Heart left ventricle (tissue), 16 donors: Measurements from ENCODE around the gene AFTPH. TPM values are rescaled to one million over a fixed set of nuclear protein-coding genes. Genes with fewer than 3 reads are reported as not detected.

ENCODE experiments used
- ATAC-seq, 4 donors: fragments of 200-7000 bp; cut with Tn5 transposase; one replicate each; pipeline ENCODE4 v1.9.1; 2020 to 2022; ENCODE audit warnings: moderate library complexity in 4 of 4, mild to moderate bottlenecking in 3 of 4, moderate number of reproducible peaks in 1 of 4
- DNase-seq, 5 donors: peaks; one replicate each; pipeline ENCODE4 v3.0.0-alpha.2; 2020
- H3K27ac ChIP-seq, 12 donors: fragments of 200-600 bp; sonication (generic) in 4 of 12; one replicate each; pipeline versions ENCODE4 v1.5.0 to v1.8.0; 2016 to 2022; ENCODE audit warnings: mild to moderate bottlenecking in 2 of 12
- H3K27me3 ChIP-seq, 9 donors: fragments of 200-600 bp; sonication (generic) in 2 of 9; one replicate each; pipeline versions ENCODE4 v1.5.1 to v1.8.0; 2016 to 2022; ENCODE audit warnings: mild to moderate bottlenecking in 3 of 9
- H3K36me3 ChIP-seq, 9 donors: fragments of 200-600 bp; sonication (generic) in 2 of 9; one replicate each; pipeline versions ENCODE4 v1.5.0 to v1.8.0; 2018 to 2022; ENCODE audit warnings: mild to moderate bottlenecking in 2 of 9
- H3K4me1 ChIP-seq, 12 donors: fragments of 200-600 bp; sonication (generic) in 4 of 12; one replicate each; pipeline versions ENCODE4 v1.5.0 to v1.8.0; 2016 to 2022; ENCODE audit warnings: mild to moderate bottlenecking in 3 of 12
- H3K4me3 ChIP-seq, 12 donors: fragments of 200-600 bp; sonication (generic) in 4 of 12; one replicate each; pipeline versions ENCODE4 v1.5.0 to v1.8.0; 2017 to 2022; ENCODE audit warnings: mild to moderate bottlenecking in 9 of 12, moderate library complexity in 4 of 12
- H3K9me3 ChIP-seq, 12 donors: fragments of 200-600 bp; sonication (generic) in 4 of 12; one replicate each; pipeline versions ENCODE4 v1.5.0 to v1.8.0; 2016 to 2022; ENCODE audit warnings: mild to moderate bottlenecking in 1 of 12
- POLR2A ChIP-seq, 2 donors: fragments of 450-650 bp; IDR thresholded peaks; one replicate each; pipeline ENCODE4 v1.6.1; 2017; ENCODE audit warnings: antibody characterized with exemption in 2 of 2, mild to moderate bottlenecking in 2 of 2, moderate library complexity in 2 of 2
- WGBS, 4 donors: extraction: QIAGEN DNeasy Blood & Tissue Kit in 2 of 4; methylation state at CpG; one replicate each; pipeline versions ENCODE4 v1.1.5 to v1.1.7; 2013 to 2018; 5-methylcytosine and 5-hydroxymethylcytosine counted together
- intact Hi-C, 10 donors: fragments of 100-400 bp; cut with DNase I; formaldehyde crosslinking; loops; one replicate each; pipeline versions ENCODE4 v1.11.1 to v1.14.2; 2022
- polyA plus RNA-seq, 2 donors: library from polyadenylated mRNA; stranded (reverse); fragments of 200-250 nt; gene quantifications; one replicate each; pipeline ENCODE4 v1.2.3, GENCODE V29; 2013
- total RNA-seq, 9 donors: library from RNA; depleted of rRNA in 2 of 9; stranded (reverse); fragments of >200 nt in 2 of 9; fragmentation: NEBNext Ultra II Directional in 3 of 9; extraction: Animal tissue kit (Norgen Biotek cat#: 25700) in 3 of 9; gene quantifications; one replicate each; pipeline versions ENCODE4 v1.1.0 to v1.2.4, GENCODE V29; 2016 to 2023
- TF ChIP-seq, protein P1 (sequence below), 12 donors: fragments of 200-600 bp; sonication (generic) in 4 of 12; IDR thresholded peaks; one replicate each; pipeline versions ENCODE4 v1.5.0 to v1.8.0; 2018 to 2022; ENCODE audit warnings: antibody characterized with exemption in 12 of 12, mild to moderate bottlenecking in 5 of 12
- donor health status: ischemic (EF 13 %, LVEDD 7.1; RV severe dilation, severe dysfunction).
- donor health status: healthy with polysubstance abuse.
- donor health status: DM: no; HTN: yes; CAD: no.
- donor health status: DM: no; HTN: no; CAD: no.
- donor health status: ischemic (EF 25% LVEDD 6.9; RV normal size, moderate dysfunction).
- donor health status: ischemic (EF 25% LVEDD 5.7; RV mildly dilated, moderate dysfunction).
- donor health status: healthy.
- donor health status: DM: yes; HTN: yes; CAD: no.
- donor health status: ischemic (EF 35%, LVEDD 5.7; RV mildly dilated, moderate dysfunction).
- donor health status: nonischemic (EF 11% LVEDD 7.7; RV severe dilation, severe dysfunction).
- donor health status: DM: yes; HTN: yes; CAD: no.
- donor health status: PGD.
- donor health status: ischemic (EF 29% LVEDD 5.4; RV normal size, mild dysfunction).
- donor health status: nonischemic (EF 23%, LVEDD 6.1; RV moderate dilation, normal function).

AFTPH gene
- total and polyA plus RNA-seq, 11 donors, result 9.2 to 15.2 (median 10.7) TPM

- DNase-seq (no peak), ATAC-seq (no peak)
- H3K4me1 ChIP-seq, result peaks cover 0 to 25% (median 5%) of the 10 kb centered on the region in 12 donors
- H3K27me3 ChIP-seq, result peaks cover 0 to 3% (median 0%) of the 10 kb centered on the region in 9 donors
- no peak overlapping the region for H3K4me3 ChIP-seq
- no peaks in the 10 kb centered on the region for H3K9me3 ChIP-seq
- WGBS, 4 donors, result 64 to 72% (median 67%) methylated on average over 4 of the region's 4 CpGs
- no peak for TF ChIP-seq POLR2A (IDR thresholded peaks at IDR 0.05)
- TF ChIP-seq, protein P1, sequence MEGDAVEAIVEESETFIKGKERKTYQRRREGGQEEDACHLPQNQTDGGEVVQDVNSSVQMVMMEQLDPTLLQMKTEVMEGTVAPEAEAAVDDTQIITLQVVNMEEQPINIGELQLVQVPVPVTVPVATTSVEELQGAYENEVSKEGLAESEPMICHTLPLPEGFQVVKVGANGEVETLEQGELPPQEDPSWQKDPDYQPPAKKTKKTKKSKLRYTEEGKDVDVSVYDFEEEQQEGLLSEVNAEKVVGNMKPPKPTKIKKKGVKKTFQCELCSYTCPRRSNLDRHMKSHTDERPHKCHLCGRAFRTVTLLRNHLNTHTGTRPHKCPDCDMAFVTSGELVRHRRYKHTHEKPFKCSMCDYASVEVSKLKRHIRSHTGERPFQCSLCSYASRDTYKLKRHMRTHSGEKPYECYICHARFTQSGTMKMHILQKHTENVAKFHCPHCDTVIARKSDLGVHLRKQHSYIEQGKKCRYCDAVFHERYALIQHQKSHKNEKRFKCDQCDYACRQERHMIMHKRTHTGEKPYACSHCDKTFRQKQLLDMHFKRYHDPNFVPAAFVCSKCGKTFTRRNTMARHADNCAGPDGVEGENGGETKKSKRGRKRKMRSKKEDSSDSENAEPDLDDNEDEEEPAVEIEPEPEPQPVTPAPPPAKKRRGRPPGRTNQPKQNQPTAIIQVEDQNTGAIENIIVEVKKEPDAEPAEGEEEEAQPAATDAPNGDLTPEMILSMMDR (IDR thresholded peaks at IDR 0.05), result no peak
- no peaks in the 10 kb centered on the region for H3K36me3 ChIP-seq
- peak overlapping the region in 1 of 12 donors; percentile 15 for H3K27ac ChIP-seq
- intact Hi-C loops, result no loop called here
These were observed 32.7 kb upstream of the AFTPH start for GRCh38 chr2:64491426-64491825.

DNA sequence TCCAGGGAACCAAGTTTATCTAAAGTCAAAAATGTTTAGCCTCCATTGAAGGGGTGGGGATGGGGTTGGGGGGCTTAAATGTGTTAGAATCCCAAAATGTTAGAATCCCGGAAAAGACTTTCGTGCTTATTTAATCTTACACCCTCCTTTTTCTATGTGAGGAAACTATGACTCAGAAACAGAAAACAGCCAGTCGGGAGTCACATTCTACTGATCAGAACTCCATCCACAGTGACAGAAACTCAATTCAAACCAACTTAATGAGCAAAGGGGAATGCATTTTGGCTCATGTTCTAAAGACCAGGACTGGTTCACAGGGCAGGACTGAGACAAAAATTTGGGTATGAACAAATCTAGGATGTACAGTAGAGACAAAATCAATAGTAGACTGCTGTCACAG lies 31.9 kb upstream of the AFTPH start:
- Histone ChIP-seq H3K4me1 (peaks cover 0 to 25% (median 5%) of the 10 kb centered on the region in 12 donors), H3K4me3 (no peak overlapping the region), H3K9me3 (no peaks in the 10 kb centered on the region), H3K36me3 (no peaks in the 10 kb centered on the region), H3K27me3 (peaks cover 0 to under 1% (median 0%) of the 10 kb centered on the region in 9 donors), H3K27ac (peak overlapping the region in 2 of 12 donors; percentile 11 to 15)
- ATAC-seq, result peak in 1 of 4 donors; percentile 10
- DNase-seq, result no peak
- intact Hi-C loops, result no loop called here
- 68 to 87% (median 79%) methylated on average over 3 of the region's 3 CpGs for WGBS, 4 donors
- TF ChIP-seq, protein P1 (IDR thresholded peaks at IDR 0.05), result no peak
- no peak for TF ChIP-seq POLR2A (IDR thresholded peaks at IDR 0.05)

DNA sequence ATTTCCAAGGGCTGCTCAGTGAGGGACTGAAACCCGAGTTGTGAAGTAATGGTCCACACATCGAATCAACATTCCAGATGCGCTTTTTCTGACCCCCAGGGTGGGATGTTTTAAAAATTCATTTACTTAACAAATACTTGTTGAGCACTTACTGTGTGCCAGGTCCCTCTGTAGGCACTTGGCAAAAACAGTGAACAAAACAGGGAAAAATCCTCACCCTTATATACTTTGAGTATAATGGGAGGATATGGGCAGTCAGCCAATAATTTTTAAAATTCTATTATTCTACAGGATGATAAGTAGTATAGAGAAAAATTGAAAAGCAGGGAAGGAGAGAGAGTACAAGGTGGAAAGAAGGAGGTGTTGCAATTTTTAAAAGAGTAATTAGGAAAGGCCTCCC lies 31.3 kb upstream of the AFTPH start:
- intact Hi-C loops, result no loop called here
- DNase-seq, result no peak
- peak overlapping the region in 1 of 12 donors; percentile 11 for H3K27ac ChIP-seq
- no peaks in the 10 kb centered on the region for H3K36me3 ChIP-seq
- TF ChIP-seq, protein P1 (IDR thresholded peaks at IDR 0.05), result no peak
- TF ChIP-seq POLR2A (IDR thresholded peaks at IDR 0.05), result no peak
- ATAC-seq, result no peak
- H3K4me3 ChIP-seq, result no peak overlapping the region
- 79 to 89% (median 82%) methylated on average over 3 of the region's 3 CpGs for WGBS, 4 donors
- H3K27me3 ChIP-seq, result no peaks in the 10 kb centered on the region
- H3K9me3 ChIP-seq, result no peaks in the 10 kb centered on the region
- H3K4me1 ChIP-seq, result peaks cover 0 to 21% (median 5%) of the 10 kb centered on the region in 12 donors

DNA sequence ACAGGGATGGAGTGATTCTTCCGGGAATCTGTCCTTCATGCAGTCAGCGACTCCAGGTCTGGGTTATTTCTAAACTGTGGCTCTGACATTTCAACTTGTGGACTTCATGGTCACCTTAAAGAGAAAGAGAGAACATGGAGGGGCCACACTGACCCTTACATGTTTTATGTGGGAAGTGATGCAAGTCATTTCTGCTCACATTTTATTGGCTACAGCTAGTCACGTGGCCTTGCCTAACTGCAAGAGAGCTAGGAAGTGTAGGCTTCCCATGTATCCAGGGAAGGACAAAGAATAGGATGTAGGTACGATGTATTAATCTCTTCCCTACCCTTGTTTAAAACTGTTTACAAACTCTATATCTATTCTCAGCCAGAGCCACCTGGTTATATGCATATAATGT lies 30.3 kb upstream of the AFTPH start:
- no peak overlapping the region for H3K27ac ChIP-seq
- no peak overlapping the region for H3K4me3 ChIP-seq
- TF ChIP-seq, protein P1 (IDR thresholded peaks at IDR 0.05), result no peak
- TF ChIP-seq POLR2A (IDR thresholded peaks at IDR 0.05), result no peak
- intact Hi-C loops, result no loop called here
- WGBS, 4 donors, result 83 to 92% (median 91%) methylated on average over 4 of the region's 4 CpGs
- no peaks in the 10 kb centered on the region for H3K36me3 ChIP-seq
- peaks cover 0 to 11% (median 0%) of the 10 kb centered on the region in 12 donors for H3K4me1 ChIP-seq
- H3K27me3 ChIP-seq, result peaks cover 0 to 6% (median 0%) of the 10 kb centered on the region in 9 donors
- H3K9me3 ChIP-seq, result no peaks in the 10 kb centered on the region
- DNase-seq (no peak), ATAC-seq (no peak)
